MM.1S (cell line): ENCODE results near the gene LYPD1.

Experiments used
- DNase-seq: peaks from one replicate; pipeline ENCODE4 v3.0.0-alpha.2; 2015
- H2AFZ ChIP-seq: fragments of 300-600 bp; sonication (generic); 2 replicates; pipeline ENCODE4 v1.6.0; 2016; ENCODE audit warnings: antibody characterized with exemption, low read length
- H3F3A ChIP-seq: fragments of 300-600 bp; sonication (generic); 2 replicates; pipeline ENCODE4 v1.6.1; 2016; ENCODE audit warnings: mild to moderate bottlenecking, antibody characterized with exemption, low read length, moderate library complexity, mixed read lengths; ENCODE audit not compliant: insufficient read depth
- H3K27ac ChIP-seq: fragments of 300-600 bp; sonication (generic); 2 replicates; pipeline ENCODE4 v1.5.1; 2016; ENCODE audit warnings: mild to moderate bottlenecking, low read length
- H3K27me3 ChIP-seq: fragments of 300-600 bp; sonication (generic); replicated peaks from 2 replicates; pipeline ENCODE4 v1.6.0; 2016; ENCODE audit warnings: low read length; ENCODE audit not compliant: insufficient read depth
- H3K36me3 ChIP-seq: fragments of 300-600 bp; sonication (generic); replicated peaks from 2 replicates; pipeline ENCODE4 v1.6.1; 2016; ENCODE audit warnings: mild to moderate bottlenecking, low read length, mixed read lengths; ENCODE audit not compliant: insufficient read depth
- H3K4me1 ChIP-seq: fragments of 300-600 bp; sonication (generic); 2 replicates; pipeline ENCODE4 v1.6.1; 2016; ENCODE audit warnings: low read length, mixed read lengths
- H3K4me2 ChIP-seq: fragments of 300-600 bp; sonication (generic); 2 replicates; pipeline ENCODE4 v1.6.0; 2016; ENCODE audit warnings: low read depth, low read length
- H3K4me3 ChIP-seq: fragments of 300-600 bp; sonication (generic); 2 replicates; pipeline ENCODE4 v1.5.1; 2016; ENCODE audit warnings: low read length, mixed read lengths
- H3K79me2 ChIP-seq: fragments of 300-600 bp; sonication (generic); 2 replicates; pipeline ENCODE4 v1.6.1; 2016; ENCODE audit warnings: mixed run types, low read length, mixed read lengths
- H3K9ac ChIP-seq: fragments of 300-600 bp; sonication (generic); 2 replicates; pipeline ENCODE4 v1.6.1; 2016; ENCODE audit warnings: low read length, mixed read lengths
- H3K9me2 ChIP-seq: fragments of 300-600 bp; sonication (generic); replicated peaks from 2 replicates; pipeline ENCODE4 v1.6.1; 2016; ENCODE audit warnings: mild to moderate bottlenecking, low read length, mixed read lengths; ENCODE audit not compliant: insufficient read depth
- H3K9me3 ChIP-seq: fragments of 300-600 bp; sonication (generic); replicated peaks from 2 replicates; pipeline ENCODE4 v1.6.1; 2016; ENCODE audit warnings: mild to moderate bottlenecking, low read length, mixed read lengths; ENCODE audit not compliant: insufficient read depth
- H4K20me1 ChIP-seq: fragments of 300-600 bp; sonication (generic); 2 replicates; pipeline ENCODE4 v1.6.1; 2016; ENCODE audit warnings: mild to moderate bottlenecking, low read length, moderate library complexity, mixed read lengths; ENCODE audit not compliant: insufficient read depth
- CTCF ChIP-seq: fragments of 300-600 bp; sonication (generic); IDR thresholded peaks from 2 replicates; pipeline ENCODE4 v1.5.1; 2016; ENCODE audit warnings: antibody characterized with exemption, low read length, mixed read lengths
- EZH2 ChIP-seq: fragments of 300-600 bp; sonication (generic); optimal IDR thresholded peaks from 2 replicates; pipeline ENCODE3; 2017; ENCODE audit warnings: low read depth, mild to moderate bottlenecking, antibody characterized with exemption, low read length, mixed read lengths
- EZH2phosphoT487 ChIP-seq: fragments of 300-600 bp; sonication (generic); IDR thresholded peaks from 2 replicates; pipeline ENCODE4 v1.6.1; 2018; ENCODE audit warnings: antibody characterized with exemption, low read length

The LYPD1 gene

GRCh38 chr2:132668189-132668823, 1.7 kb downstream of the LYPD1 start:
- Histone ChIP-seq H4K20me1 (no peaks in the 10 kb centered on the region), H3K27ac (no peak overlapping the region), H3K4me3 (no peak overlapping the region), H2AFZ (no peak overlapping the region), H3K9me3 (no peaks in the 10 kb centered on the region), H3K4me2 (no peak overlapping the region), H3K79me2 (no peaks in the 10 kb centered on the region), H3K36me3 (no peaks in the 10 kb centered on the region), H3K27me3 (no peaks in the 10 kb centered on the region), H3K4me1 (no peaks in the 10 kb centered on the region), H3F3A (no peaks in the 10 kb centered on the region), H3K9me2 (no peaks in the 10 kb centered on the region), H3K9ac (no peak overlapping the region)
- DNase-seq = no peak
- TF ChIP-seq CTCF (no peak), EZH2phosphoT487 (no peak), EZH2 (no peak)

- no peaks in the 10 kb centered on the region for H3K36me3 ChIP-seq
- no peaks in the 10 kb centered on the region for H3K9me3 ChIP-seq
- no peaks in the 10 kb centered on the region for H4K20me1 ChIP-seq
- H3K27me3 ChIP-seq = no peaks in the 10 kb centered on the region
- no peak overlapping the region for H3K27ac ChIP-seq
- H3K4me1 ChIP-seq = no peaks in the 10 kb centered on the region
- no peaks in the 10 kb centered on the region for H3K79me2 ChIP-seq
- no peak overlapping the region for H2AFZ ChIP-seq
- H3K4me3 ChIP-seq = no peak overlapping the region
- no peak overlapping the region for H3K4me2 ChIP-seq
- no peak for DNase-seq
- H3K9ac ChIP-seq = no peak overlapping the region
- TF ChIP-seq EZH2phosphoT487 = no peak
- no peaks in the 10 kb centered on the region for H3F3A ChIP-seq
- H3K9me2 ChIP-seq = no peaks in the 10 kb centered on the region
Observed at GRCh38 chr2:132667706-132668105, 2.3 kb downstream of the LYPD1 start.

DNA sequence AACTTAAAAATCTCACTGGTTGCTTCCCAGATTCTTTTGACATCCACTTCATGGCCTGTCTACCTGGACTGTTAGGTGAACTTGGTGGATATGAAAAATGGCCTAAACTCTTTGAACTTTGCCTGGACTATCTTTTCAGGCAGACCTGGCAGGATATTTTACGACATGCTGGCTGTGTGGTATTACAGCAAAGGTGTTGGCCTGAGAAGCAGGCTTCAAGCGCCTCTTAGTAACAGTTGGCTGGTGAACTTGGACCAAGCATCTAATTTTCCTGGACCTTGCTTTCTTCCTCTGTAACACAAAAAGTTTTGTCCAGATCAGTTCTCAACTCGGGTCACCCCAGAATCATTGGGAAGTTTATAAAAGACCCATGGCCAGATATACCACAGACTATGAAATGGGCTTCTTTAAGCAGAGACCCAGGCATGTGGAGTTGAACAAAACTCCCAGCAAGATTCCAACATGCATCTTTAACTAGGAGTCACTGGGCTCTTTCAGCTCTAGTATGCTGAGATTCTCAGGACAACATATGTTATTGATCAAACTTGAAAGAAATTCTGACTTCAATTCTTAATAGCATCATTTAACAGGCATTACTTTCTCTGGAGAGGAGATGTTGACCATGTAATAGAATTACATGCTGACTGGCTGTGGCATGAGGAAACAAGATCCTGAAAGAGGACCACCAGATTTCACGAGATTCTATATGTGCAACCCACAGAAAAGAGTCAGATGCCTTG, 4.4 kb downstream of the LYPD1 start:
- H3K4me1 ChIP-seq = 0 out of 2 replicates have a peak, but pooled peaks cover 3% of the 10 kb centered on the region
- no peak overlapping the region for H3K9ac ChIP-seq
- H3K27ac ChIP-seq = no peak overlapping the region
- H3K27me3 ChIP-seq = no peaks in the 10 kb centered on the region
- H2AFZ ChIP-seq = no peak overlapping the region
- no peaks in the 10 kb centered on the region for H4K20me1 ChIP-seq
- H3K9me3 ChIP-seq = no peaks in the 10 kb centered on the region
- H3F3A ChIP-seq = no peaks in the 10 kb centered on the region
- no peak overlapping the region for H3K4me3 ChIP-seq
- H3K36me3 ChIP-seq = no peaks in the 10 kb centered on the region
- TF ChIP-seq CTCF (no peak), EZH2phosphoT487 (no peak), EZH2 (no peak)
- H3K79me2 ChIP-seq = no peaks in the 10 kb centered on the region
- no peak for DNase-seq
- no peak overlapping the region for H3K4me2 ChIP-seq
- H3K9me2 ChIP-seq = no peaks in the 10 kb centered on the region

DNA sequence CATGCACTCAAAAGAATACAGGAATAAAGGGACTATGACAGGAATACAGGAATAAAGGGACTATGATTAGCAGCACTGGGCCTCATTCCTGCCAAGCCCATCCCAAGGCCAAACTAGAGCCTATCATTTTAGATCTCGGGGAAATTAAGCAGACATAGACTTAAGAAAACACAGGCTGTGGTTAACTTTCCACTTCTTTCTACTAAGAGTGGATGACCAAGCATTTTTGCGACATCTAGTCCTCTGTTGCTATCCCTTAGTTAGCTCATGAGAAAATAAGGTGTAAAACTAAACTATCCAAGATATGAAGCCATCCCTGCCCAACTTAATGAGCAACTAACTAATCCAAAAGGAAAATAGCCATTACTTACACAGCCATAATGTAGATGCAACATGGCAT, 5.9 kb downstream of the LYPD1 start:
- Histone ChIP-seq H3K9ac (no peak overlapping the region), H3K27me3 (no peaks in the 10 kb centered on the region), H2AFZ (no peak overlapping the region), H3K4me3 (no peak overlapping the region), H3K9me3 (no peaks in the 10 kb centered on the region), H3K36me3 (no peaks in the 10 kb centered on the region), H3K79me2 (no peaks in the 10 kb centered on the region), H3K9me2 (no peaks in the 10 kb centered on the region), H3K4me2 (no peak overlapping the region), H3F3A (no peaks in the 10 kb centered on the region), H3K4me1 (0 out of 2 replicates have a peak, but pooled peaks cover 3% of the 10 kb centered on the region), H4K20me1 (no peaks in the 10 kb centered on the region), H3K27ac (no peak overlapping the region)
- no peak for DNase-seq
- TF ChIP-seq EZH2phosphoT487 = no peak
- no peak for TF ChIP-seq EZH2
- no peak for TF ChIP-seq CTCF
